Purkinje cell (primary cell): ENCODE results near the gene PANK4. TPM values are rescaled to one million over a fixed set of nuclear protein-coding genes. Genes with fewer than 3 reads are reported as not detected.

Experiments used
- polyA plus RNA-seq: library from polyadenylated mRNA; unstranded; fragments of >200 nt; fragmentation: Nextera tagmentation; gene quantifications from 2 replicates; pipeline ENCODE4 v1.2.1, GENCODE V29; 2014

Gene PANK4
- 1.9 and 4.3 TPM in 2 replicates for polyA plus RNA-seq

DNA sequence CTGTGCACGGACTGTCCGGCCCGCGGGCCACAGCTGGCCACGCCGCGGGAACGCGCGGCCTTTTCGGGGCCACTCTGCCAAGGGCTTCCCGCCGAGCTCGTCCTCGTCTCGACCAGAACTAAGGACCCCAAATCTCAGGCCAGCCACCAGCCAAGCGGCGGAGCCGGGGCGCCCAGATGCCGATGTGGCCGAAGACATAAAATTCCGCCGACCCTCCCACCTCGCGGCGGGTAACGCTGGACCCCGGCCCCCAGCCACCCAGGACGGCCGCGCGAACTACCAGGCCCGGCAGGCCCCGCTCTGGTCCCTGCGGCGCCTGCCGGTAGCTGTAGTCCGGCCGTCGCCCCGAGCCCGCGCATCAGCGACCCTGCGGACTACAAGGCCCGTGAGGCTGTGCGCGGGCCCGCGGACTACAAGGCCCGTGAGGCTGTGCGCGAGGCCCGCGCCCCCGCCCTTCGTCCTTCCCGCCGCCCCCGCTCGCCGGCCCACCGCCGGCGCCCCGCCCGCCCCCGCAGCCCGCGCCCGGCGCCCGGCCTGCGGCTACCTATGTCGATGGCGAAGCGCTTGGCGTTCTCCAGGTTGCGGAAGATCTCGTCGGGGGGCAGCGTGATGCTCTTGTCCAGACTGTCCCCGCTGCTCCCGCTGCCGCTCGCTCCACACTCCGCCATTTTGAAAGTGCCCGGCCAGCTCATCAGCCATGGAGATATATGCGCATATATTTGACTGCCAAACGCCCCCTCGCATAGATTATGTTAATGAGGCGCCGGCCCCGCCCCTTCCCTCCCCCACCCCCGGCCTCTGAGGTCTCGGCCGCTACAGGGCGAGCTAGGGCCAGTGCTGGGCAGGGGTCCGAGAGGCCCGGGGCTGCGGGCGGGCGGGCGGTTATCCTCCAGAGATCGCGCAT, at the start of gene PANK4:
PANK4 (minus strand) TSS at position 677 of the 904 bp plus-strand sequence; CDS start at position 668, 9 bp downstream.

DNA sequence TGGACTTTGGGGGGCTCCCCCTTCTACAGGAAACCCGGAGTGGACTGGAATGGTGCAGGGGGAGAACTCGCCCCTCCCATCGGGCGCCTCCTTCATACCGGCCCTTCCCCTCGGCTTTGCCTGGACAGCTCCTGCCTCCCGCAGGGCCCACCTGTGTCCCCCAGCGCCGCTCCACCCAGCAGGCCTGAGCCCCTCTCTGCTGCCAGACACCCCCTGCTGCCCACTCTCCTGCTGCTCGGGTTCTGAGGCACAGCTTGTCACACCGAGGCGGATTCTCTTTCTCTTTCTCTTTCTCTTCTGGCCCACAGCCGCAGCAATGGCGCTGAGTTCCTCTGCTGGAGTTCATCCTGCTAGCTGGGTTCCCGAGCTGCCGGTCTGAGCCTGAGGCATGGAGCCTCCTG, 29.9 kb upstream of the PANK4 start, which contains the start of gene TNFRSF14:
TNFRSF14 (plus strand) TSS at position 95 of the 401 bp plus-strand sequence; CDS start at position 389, 294 bp downstream.

DNA sequence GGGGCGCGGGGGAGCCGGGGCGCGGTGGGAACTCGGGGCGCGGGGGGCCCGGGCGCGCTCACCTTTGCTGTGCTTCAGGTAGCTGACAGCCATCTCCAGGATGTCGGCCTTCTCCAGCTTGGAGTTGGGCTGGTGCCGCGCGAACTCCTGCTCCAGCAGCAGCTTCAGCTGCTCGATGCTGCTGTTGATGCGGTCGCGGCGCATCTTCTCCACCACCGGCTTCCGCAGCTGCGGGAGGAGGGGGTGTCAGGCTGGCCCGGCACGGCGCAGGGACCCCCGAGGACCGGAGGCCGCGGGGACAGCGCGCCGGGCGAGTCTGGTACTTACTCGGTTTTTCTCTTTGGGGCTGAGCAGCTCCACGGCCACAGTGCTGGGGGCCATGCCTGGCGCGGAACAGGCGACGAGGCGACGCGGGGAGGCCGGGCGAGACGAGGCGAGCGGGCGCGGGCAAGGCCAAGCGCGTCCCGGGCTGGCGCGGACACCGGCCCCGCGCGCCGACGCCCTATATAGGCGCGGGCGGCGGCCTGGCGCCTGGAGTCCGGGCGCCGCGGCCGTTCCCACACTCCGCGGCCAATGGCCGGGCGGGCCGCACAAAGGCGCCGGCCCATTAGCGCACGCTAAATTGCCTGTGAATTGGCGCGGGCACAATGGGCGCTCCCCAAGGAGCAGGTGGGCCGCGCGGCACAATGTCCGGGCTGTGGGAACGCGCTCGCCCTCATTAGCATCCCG, 3.6 kb upstream of the PANK4 start, which contains the start of gene HES5:
HES5 (minus strand) TSS at position 480 of the 729 bp plus-strand sequence; CDS start at position 381, 99 bp downstream.

DNA sequence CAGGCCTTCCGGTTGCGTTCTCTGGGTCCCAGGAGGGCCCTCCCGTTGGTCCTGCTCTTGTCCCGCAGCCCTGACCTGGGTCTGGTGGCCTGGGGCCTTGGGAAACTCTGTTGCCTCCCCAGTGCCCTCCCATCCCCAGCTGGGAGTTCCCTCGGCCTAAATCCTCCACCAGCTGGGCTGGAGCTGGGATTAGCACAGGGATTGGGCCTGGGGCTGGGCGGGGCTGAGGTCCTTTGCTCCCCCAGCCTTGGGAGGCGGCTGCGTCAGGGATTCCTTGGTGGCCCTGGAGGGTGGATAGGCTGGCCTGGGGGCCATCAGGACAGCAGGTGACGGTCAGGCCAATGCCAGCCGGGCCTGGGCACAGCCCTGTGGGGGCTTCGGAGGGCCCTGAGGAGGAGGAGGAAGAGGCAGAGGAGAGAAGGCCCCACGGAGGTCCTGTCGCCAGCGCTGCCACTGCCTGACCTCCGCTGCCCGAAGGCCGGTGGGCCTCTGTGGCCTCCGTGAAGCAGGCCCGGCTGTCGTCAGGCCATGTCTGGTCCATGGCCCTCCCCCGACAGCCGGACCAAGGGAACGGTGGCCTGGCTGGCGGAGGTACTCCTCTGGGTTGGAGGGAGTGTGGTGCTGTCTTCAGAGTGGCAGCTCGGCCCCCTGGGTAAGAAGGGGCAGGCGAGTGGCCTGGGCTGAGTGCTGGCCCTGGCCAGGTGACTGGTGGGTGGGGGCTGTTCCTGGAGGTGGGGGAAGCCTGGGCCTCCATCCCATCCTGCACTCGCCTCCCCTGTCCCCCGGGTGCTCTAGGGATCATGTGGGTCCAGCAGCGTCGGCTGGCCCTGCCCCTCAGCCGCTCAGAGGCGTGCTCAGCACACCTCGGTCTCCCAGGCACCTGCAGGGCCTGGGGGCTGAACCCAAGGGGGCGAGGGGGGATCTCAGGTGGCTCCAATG, 50.1 kb downstream of the PANK4 start, which contains the start of gene PLCH2:
PLCH2 (plus strand) TSS at position 229 of the 939 bp plus-strand sequence; CDS start at position 529, 300 bp downstream.

Other genes with a start within 250 kb of the PANK4 start
- gene MORN1, start 135.0 kb downstream of the PANK4 start, polyA plus RNA-seq: 2.2 TPM in 1 of 2 replicates, not detected in the other
- gene RER1, start 134.8 kb downstream of the PANK4 start, polyA plus RNA-seq: 24.4 and 51.8 TPM in 2 replicates
- 1.6 TPM in 1 of 2 replicates, not detected in the other for gene PEX10, start 114.0 kb downstream of the PANK4 start, polyA plus RNA-seq
- 0.22 and 0.47 TPM in 2 replicates for gene PLCH2, start 50.3 kb downstream of the PANK4 start, polyA plus RNA-seq
- 0.62 TPM in 1 of 2 replicates, not detected in the other for gene HES5, start 3.7 kb upstream of the PANK4 start, polyA plus RNA-seq
- gene TNFRSF14, start 29.8 kb upstream of the PANK4 start, polyA plus RNA-seq: not detected in 2 replicates
- 2.9 and 4.3 TPM in 2 replicates for gene PRXL2B, start 60.2 kb upstream of the PANK4 start, polyA plus RNA-seq
- gene MMEL1, start 106.4 kb upstream of the PANK4 start, polyA plus RNA-seq: not detected in 2 replicates